Choroid plexus epithelial cell (primary cell): ENCODE data around the gene CEP170B.
"Not testable (repeated sequence)": the region's sequence is repeated elsewhere in the genome, so short reads cannot be mapped to it uniquely, and the experiment has no call there.

Source experiments
- DNase-seq: peaks from one replicate; pipeline ENCODE4 v3.0.0-alpha.2; 2010; ENCODE audit warnings: low read depth
- H3K4me3 ChIP-seq: 2 replicates; pipeline ENCODE4 v1.5.1; 2011; ENCODE audit warnings: low read depth, mild to moderate bottlenecking, control low read depth, low read length, moderate library complexity
- TF ChIP-seq, protein P1 (sequence below): conservative IDR thresholded peaks from 2 replicates; pipeline ENCODE4 v1.5.1; 2011; ENCODE audit warnings: low read depth, mild to moderate bottlenecking, control low read depth, inconsistent platforms, low read length, moderate library complexity

CEP170B gene

DNA sequence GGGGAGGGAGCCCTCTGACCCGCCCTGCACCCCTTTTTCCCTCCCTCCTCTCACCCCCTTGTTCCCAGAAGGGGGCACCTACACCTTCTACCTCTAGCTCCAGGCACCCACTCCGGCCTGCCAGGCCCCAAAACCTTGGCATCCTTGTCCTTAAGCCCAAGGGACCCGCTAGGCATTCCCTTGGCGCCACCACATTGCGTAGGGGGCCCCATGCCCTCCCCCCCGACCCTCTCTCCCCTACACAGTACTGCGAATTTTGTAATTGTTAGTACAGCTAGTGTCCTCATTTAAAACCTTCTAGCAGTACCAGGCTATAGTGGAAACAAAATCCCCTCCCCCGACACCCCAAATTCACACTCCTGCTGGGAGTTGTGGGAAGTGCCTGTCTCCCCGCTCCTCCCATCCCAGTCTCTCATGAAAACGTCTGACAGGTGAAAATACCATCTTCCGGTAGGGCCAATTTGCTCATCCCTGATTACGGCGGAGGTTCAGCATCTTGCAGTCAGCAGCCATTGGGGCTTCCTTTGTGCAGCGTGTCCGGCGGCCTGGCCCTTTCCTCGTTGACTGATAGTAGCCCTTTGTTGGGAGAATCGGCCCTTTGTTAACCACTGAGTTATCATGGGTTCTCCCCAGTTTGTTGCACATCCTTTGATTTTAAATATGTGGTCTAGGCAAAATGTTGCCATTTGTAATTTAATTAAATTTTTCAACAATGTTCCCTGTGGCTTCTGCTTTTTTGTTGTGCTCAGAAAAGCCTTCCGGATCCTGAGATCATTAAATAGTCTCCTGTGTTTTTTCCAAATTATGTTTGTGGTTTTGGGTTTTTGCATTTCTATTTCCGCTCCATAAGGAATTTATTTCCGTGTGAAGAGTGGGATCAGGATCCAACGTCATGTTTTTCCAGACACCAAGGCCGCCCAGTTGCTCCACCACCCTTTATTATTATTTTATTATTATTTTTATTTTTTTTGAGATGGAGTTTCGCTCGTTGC is 7.9 kb upstream of the CEP170B start:
- DNase-seq = no peak
- TF ChIP-seq, protein P1, sequence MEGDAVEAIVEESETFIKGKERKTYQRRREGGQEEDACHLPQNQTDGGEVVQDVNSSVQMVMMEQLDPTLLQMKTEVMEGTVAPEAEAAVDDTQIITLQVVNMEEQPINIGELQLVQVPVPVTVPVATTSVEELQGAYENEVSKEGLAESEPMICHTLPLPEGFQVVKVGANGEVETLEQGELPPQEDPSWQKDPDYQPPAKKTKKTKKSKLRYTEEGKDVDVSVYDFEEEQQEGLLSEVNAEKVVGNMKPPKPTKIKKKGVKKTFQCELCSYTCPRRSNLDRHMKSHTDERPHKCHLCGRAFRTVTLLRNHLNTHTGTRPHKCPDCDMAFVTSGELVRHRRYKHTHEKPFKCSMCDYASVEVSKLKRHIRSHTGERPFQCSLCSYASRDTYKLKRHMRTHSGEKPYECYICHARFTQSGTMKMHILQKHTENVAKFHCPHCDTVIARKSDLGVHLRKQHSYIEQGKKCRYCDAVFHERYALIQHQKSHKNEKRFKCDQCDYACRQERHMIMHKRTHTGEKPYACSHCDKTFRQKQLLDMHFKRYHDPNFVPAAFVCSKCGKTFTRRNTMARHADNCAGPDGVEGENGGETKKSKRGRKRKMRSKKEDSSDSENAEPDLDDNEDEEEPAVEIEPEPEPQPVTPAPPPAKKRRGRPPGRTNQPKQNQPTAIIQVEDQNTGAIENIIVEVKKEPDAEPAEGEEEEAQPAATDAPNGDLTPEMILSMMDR = no peak
- no peak overlapping the region for H3K4me3 ChIP-seq

DNA sequence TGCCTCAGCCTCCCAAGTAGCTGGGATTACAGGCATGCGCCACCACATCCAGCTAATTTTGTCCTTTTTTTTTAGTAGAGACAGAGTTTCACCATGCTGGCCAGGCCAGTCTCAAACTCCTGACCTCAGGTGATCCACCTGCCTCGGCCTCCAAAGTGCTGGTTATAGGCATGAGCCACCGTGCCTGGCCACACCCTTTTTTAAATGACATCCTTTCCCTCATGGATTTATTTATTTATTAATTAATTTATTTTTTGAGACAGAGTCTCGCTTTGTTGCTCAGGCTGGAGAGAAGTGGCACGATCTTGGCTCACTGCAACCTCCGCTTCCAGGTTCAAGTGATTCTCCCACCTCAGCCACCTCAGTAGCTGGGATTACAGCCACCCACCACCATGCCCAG is 7.1 kb upstream of the CEP170B start:
- H3K4me3 ChIP-seq, DNase-seq: not testable (repeated sequence)

DNA sequence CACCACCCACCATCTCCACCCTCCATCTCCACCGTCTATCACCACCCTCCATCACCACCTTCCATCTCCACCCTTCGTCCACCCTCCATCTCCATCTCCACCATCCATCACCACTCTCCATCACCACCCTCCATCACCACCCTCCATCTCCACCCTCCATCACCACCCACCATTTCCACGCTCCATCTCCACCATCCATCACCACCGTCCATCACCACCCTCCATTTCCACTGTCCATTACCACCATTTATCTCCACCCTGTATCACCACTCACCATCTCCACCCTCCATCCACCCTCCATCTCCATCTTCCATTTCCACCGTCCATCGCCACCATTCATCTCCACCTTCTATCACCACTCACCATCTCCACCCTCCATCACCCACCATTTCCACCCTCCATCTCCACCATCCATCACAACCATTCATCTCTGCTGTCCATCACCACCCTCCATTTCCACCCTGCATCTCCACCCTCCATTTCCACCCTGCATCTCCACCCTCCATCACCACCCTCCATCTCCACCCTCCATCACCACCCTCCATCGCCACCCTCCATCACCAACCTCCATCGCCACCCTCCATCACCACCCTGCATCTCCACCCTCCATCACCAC is 6.1 kb upstream of the CEP170B start:
- H3K4me3 ChIP-seq = no peak overlapping the region
- no peak for DNase-seq
- TF ChIP-seq, protein P1 = no peak

DNA sequence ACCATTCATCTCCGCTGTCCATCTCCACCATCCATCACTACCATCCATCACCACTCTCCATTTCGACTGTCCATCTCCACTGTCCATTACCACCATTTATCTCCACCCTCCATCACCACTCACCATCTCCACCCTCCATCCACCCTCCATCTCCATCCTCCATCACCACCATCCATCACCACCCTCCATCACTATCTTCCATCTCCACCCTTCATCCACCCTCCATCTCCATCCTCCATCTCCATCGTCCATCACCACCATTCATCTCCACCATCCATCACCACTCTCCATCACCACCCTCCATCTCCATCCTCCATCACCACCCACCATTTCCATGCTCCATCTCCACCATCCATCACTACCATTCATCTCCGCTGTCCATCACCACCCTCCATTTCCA is 5.2 kb upstream of the CEP170B start:
- TF ChIP-seq, protein P1 = no peak
- no peak for DNase-seq
- H3K4me3 ChIP-seq = no peak overlapping the region

DNA sequence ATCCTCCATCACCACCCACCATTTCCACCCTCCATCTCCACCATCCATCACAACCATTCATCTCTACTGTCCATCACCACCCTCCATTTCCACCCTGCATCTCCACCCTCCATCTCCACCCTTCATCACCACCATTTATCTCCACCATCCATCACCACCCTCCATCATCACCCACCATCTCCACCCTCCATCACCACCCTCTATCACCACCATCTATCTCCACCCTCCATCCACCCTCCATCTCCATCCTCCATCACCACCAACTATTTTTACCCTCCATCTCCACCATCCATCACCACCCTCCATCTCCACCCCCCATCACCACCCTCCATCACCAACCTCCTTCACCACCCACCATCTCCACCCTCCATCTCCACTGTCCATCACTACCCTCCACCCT is 4.7 kb upstream of the CEP170B start:
- no peak overlapping the region for H3K4me3 ChIP-seq
- TF ChIP-seq, protein P1 = no peak
- no peak for DNase-seq

DNA sequence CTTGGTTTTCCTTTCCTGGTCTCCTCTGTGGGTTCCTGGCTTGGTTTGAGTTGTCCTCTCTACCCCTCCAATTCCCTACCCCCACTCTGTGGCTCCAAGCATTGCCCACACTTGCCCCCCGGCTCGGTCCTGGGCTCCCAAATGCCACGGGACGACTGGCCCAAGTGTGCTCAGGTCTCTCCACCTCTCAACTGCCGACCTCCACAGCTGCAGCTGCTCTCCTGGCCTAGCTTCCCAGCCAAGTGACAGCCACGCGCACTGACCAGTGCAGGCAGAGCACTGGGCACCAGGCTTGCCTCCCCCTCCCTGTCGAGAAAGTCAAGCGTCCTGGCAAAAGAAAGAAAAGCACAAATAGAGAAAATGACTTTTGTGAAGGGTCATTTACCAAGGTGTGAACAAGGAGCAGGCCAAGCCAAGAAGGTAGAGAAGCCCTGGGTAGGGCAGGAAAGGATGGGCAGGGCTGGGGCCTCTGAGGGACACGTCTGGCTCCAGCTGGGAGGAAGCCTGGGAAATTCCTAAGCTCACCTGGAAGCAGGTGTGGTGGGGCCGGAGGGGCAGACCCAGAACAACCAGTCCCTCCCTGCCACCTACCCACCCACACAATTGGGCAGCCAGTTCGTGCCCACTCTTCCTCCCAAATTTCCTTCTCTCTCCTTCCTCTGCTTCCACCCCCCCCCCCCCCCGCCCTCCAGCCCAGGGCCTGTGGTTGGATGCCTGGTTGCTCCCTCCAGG is 1.8 kb upstream of the CEP170B start:
- no peak for DNase-seq
- TF ChIP-seq, protein P1 = no peak
- no peak overlapping the region for H3K4me3 ChIP-seq

DNA sequence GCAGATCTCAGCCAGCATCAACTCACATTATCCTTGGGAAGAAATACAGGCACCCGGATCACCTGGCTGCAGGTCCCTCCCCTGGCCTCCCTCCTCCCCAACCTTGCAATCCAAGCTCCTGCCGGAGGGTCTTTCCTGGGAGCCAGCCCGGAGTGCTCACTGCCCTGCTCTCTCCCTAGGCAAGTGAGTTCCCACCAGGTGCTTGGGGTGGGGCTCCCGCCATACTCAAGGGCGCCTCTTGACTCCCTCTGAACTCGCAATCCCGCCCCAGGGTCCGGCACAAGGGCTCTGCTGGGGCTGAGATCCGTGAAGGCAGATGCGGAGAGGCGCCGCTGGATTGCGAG is 1.2 kb upstream of the CEP170B start:
- H3K4me3 ChIP-seq = no peak overlapping the region
- TF ChIP-seq, protein P1 = no peak
- DNase-seq = no peak
